Gastroesophageal sphincter (tissue), 3 donors: Measurements from ENCODE around the gene NR3C2.

Source experiments
- POLR2A ChIP-seq, 2 donors: fragments of 450-650 bp; IDR thresholded peaks; one replicate each; pipeline ENCODE4 v1.6.1; 2017; ENCODE audit warnings: antibody characterized with exemption in 2 of 2, mild to moderate bottlenecking in 2 of 2, moderate library complexity in 1 of 2
- TF ChIP-seq, protein P1 (sequence below), 4 experiments: fragments of 200-600 bp in 2 of 4; fragments of 450-650 bp in 2 of 4; sonication (generic) in 1 of 4; IDR thresholded peaks; one replicate each; pipeline ENCODE4 v1.5.1; 2017 to 2019; ENCODE audit warnings: antibody characterized with exemption in 4 of 4, mild to moderate bottlenecking in 2 of 4, moderate library complexity in 2 of 4

GRCh38 chr4:148079961-148080360 is 362.3 kb downstream of the NR3C2 start:
- TF ChIP-seq, protein P1, sequence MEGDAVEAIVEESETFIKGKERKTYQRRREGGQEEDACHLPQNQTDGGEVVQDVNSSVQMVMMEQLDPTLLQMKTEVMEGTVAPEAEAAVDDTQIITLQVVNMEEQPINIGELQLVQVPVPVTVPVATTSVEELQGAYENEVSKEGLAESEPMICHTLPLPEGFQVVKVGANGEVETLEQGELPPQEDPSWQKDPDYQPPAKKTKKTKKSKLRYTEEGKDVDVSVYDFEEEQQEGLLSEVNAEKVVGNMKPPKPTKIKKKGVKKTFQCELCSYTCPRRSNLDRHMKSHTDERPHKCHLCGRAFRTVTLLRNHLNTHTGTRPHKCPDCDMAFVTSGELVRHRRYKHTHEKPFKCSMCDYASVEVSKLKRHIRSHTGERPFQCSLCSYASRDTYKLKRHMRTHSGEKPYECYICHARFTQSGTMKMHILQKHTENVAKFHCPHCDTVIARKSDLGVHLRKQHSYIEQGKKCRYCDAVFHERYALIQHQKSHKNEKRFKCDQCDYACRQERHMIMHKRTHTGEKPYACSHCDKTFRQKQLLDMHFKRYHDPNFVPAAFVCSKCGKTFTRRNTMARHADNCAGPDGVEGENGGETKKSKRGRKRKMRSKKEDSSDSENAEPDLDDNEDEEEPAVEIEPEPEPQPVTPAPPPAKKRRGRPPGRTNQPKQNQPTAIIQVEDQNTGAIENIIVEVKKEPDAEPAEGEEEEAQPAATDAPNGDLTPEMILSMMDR (IDR thresholded peaks at IDR 0.05): no peak
- TF ChIP-seq POLR2A (IDR thresholded peaks at IDR 0.05): no peak
